K562 (cell line): ENCODE measurements around the gene BTBD2. TPM values are rescaled to one million over a fixed set of nuclear protein-coding genes. Genes with fewer than 3 reads are reported as not detected.
A peak's percentile ranks its signal among the peaks of the same experiment; 100 is the strongest.

ENCODE experiments used
- ARID1B ChIP-seq: fragments of 450-650 bp; IDR thresholded peaks from 2 replicates; pipeline ENCODE4 v1.6.1; 2016; ENCODE audit warnings: antibody characterized with exemption, mild to moderate bottlenecking, inconsistent platforms
- BRD9 ChIP-seq: fragments of 450-650 bp; IDR thresholded peaks from 2 replicates; pipeline ENCODE4 v1.6.1; 2018; ENCODE audit warnings: low read depth; ENCODE audit not compliant: partially characterized antibody
- CBX8 ChIP-seq: fragments of 200-600 bp; sonication (generic); IDR thresholded peaks from 2 replicates; pipeline ENCODE4 v1.6.1; 2012; ENCODE audit warnings: borderline replicate concordance, mixed run types, low read depth, mild to moderate bottlenecking, moderate library complexity, mixed read lengths, low read length, control low read depth, inconsistent platforms; ENCODE audit not compliant: poor library complexity, severe bottlenecking; ENCODE audit errors: extremely low read depth
- COPS2 ChIP-seq: fragments of 450-650 bp; conservative IDR thresholded peaks from 2 replicates; pipeline ENCODE4 v1.6.1; 2016; ENCODE audit warnings: mild to moderate bottlenecking, moderate library complexity
- CREB3L1 ChIP-seq: fragments of 450-650 bp; IDR thresholded peaks from 2 replicates; pipeline ENCODE4 v1.6.1; 2014; ENCODE audit warnings: low read depth, mild to moderate bottlenecking, moderate library complexity, borderline replicate concordance
- DMBX1 ChIP-seq: fragments of 250-450 bp; sonication (Bioruptor Pico); IDR thresholded peaks from 2 replicates; pipeline ENCODE4 v1.8.0; 2022; ENCODE audit warnings: inconsistent platforms, mild to moderate bottlenecking, moderate library complexity, borderline replicate concordance
- ERF ChIP-seq: fragments of 450-650 bp; formaldehyde crosslinking; IDR thresholded peaks from 2 replicates; pipeline ENCODE4 v1.4.0; 2020; ENCODE audit warnings: mild to moderate bottlenecking, mixed read lengths
- ETV5 ChIP-seq: sonication (generic); formaldehyde crosslinking; IDR thresholded peaks from 2 replicates; pipeline ENCODE4 v1.4.0; 2020; ENCODE audit warnings: low read depth, mild to moderate bottlenecking, missing genetic modification reagents
- IRF2 ChIP-seq: sonication (generic); formaldehyde crosslinking; IDR thresholded peaks from 2 replicates; pipeline ENCODE4 v1.8.1; 2022; ENCODE audit warnings: mild to moderate bottlenecking, missing genetic modification reagents
- MED1 ChIP-seq: sonication (generic); formaldehyde crosslinking; IDR thresholded peaks from 2 replicates; pipeline ENCODE4 v1.8.1; 2023; ENCODE audit warnings: missing genetic modification reagents, borderline replicate concordance
- MYBL2 ChIP-seq, 2 experiments: fragments of 450-650 bp in 1 of 2; sonication (generic) in 1 of 2; formaldehyde crosslinking in 1 of 2; IDR thresholded peaks; 2 replicates each; pipeline versions ENCODE4 v1.6.1 to v1.8.1; 2017 to 2022; ENCODE audit warnings: borderline replicate concordance in 1 of 2, inconsistent platforms in 1 of 2, low read depth in 1 of 2, mild to moderate bottlenecking in 1 of 2, missing genetic modification reagents in 1 of 2, moderate library complexity in 1 of 2
- NELFE ChIP-seq: IDR thresholded peaks from 2 replicates; pipeline ENCODE4 v1.6.1; 2011; ENCODE audit warnings: mild to moderate bottlenecking; ENCODE audit not compliant: insufficient read depth, insufficient read length
- PTTG1 ChIP-seq: fragments of 450-650 bp; IDR thresholded peaks from 2 replicates; pipeline ENCODE4 v1.6.1; 2016; ENCODE audit warnings: low read depth, mild to moderate bottlenecking, missing genetic modification characterization, missing compliant biosample characterization
- TCF7L2 ChIP-seq: fragments of 150-350 bp; IDR thresholded peaks from 2 replicates; pipeline ENCODE4 v1.6.1; 2016; ENCODE audit warnings: low read depth, mild to moderate bottlenecking, low read length, moderate library complexity
- ZFX ChIP-seq: sonication (generic); formaldehyde crosslinking; IDR thresholded peaks from 2 replicates; pipeline ENCODE4 v1.8.0; 2022; ENCODE audit warnings: mild to moderate bottlenecking, missing genetic modification reagents, moderate library complexity
- ZNF766 ChIP-seq: fragments of 200-800 bp; sonication (Bioruptor generic); conservative IDR thresholded peaks from 2 replicates; pipeline ENCODE4 v1.6.1; 2016; ENCODE audit warnings: missing genetic modification characterization, missing compliant biosample characterization
- polyA plus RNA-seq, 8 experiments: library from polyadenylated mRNA; depleted of rRNA in 4 of 8; stranded (reverse) in 5 of 8; unstranded in 3 of 8; fragments of >200 nt; fragmentation: Nextera tagmentation in 2 of 8; fragmentation: Illumina TruSeq in 1 of 8; extraction: Ambion mirVana in 2 of 8; extraction: Trizol in 1 of 8; gene quantifications; 2 replicates each; pipeline versions ENCODE4 v1.2.1 to v1.2.3, GENCODE V29; 2011 to 2014; ENCODE audit warnings: inconsistent platforms in 1 of 8, missing spikeins in 1 of 8
- total RNA-seq, 7 experiments: library from RNA; depleted of rRNA in 6 of 7; stranded (reverse); fragments of >200 nt in 6 of 7; fragmentation: Illumina TruSeq in 2 of 7; extraction: Trizol in 2 of 7; gene quantifications; 2 replicates each; pipeline versions ENCODE4 v1.2.1 to v1.2.3, GENCODE V29; 2011 to 2021; ENCODE audit warnings: low replicate concordance in 1 of 7

BTBD2 gene
- total and polyA plus RNA-seq, 9 of the 15 experiments (the other 6 are each of a cell fraction or from before 2014, with no cell fraction given) = 0.10 to 15.6 (median 6.9) TPM

GRCh38 chr19:2034729-2035589 lies 19.4 kb upstream of the BTBD2 start (continued):
- TF ChIP-seq CREB3L1 (no peak), COPS2 (no peak), BRD9 (no peak), ERF (CRISPR knock-in tag) (no peak), ZFX (CRISPR knock-in tag) (peak; percentile 61), PTTG1 (tag) (no peak), MYBL2 (IDR thresholded peaks at IDR 0.05; ENCODE audit: low read depth) (no peak), MYBL2 (CRISPR knock-in tag; IDR thresholded peaks at IDR 0.05; ENCODE audit: borderline replicate concordance) (no peak), CBX8 (no peak), TCF7L2 (no peak), ARID1B (peak; percentile 38; the same call in 1 of the 2 replicates), DMBX1 (no peak), ETV5 (CRISPR knock-in tag) (no peak), IRF2 (CRISPR knock-in tag) (no peak), NELFE (no peak), ZNF766 (CRISPR knock-in tag) (no peak), MED1 (no peak)
